Stimulated activated CD4-positive, alpha-beta T cell treated with anti-CD3 and anti-CD28 coated beads, Interleukin-4, amount 100 ng/mL, for 48 hours (primary cell): ENCODE results near the gene NIPAL4.
"Not testable (repeated sequence)": the region's sequence is repeated elsewhere in the genome, so short reads cannot be mapped to it uniquely, and the experiment has no call there.

Experiments
- DNase-seq, 2 donors: peaks; one replicate each; pipeline ENCODE4 v3.0.0-alpha.2; 2020; ENCODE audit warnings: low read depth in 2 of 2

The NIPAL4 gene

GRCh38 chr5:157463081-157463480 is 3.1 kb downstream of the NIPAL4 start:
- no peak for DNase-seq

- no peak for DNase-seq
These were observed 3.9 kb downstream of the NIPAL4 start for GRCh38 chr5:157463621-157464518.

- DNase-seq: peak; percentile 44 to 65
These were observed 4.6 kb downstream of the NIPAL4 start for GRCh38 chr5:157464519-157465171.

GRCh38 chr5:157468293-157468965 is 8.4 kb downstream of the NIPAL4 start:
- no peak for DNase-seq

- DNase-seq: no peak
These were observed 9.1 kb downstream of the NIPAL4 start for GRCh38 chr5:157469073-157469472.

GRCh38 chr5:157469687-157470086 is 9.7 kb downstream of the NIPAL4 start:
- no peak for DNase-seq

GRCh38 chr5:157470631-157471030 is 10.6 kb downstream of the NIPAL4 start:
- DNase-seq: no peak

GRCh38 chr5:157471709-157472108 is 11.7 kb downstream of the NIPAL4 start:
- DNase-seq: no peak

GRCh38 chr5:157473383-157474320 is 13.6 kb downstream of the NIPAL4 start:
- DNase-seq: no peak

- no peak for DNase-seq
These were observed 15.4 kb downstream of the NIPAL4 start for GRCh38 chr5:157475432-157475831.

GRCh38 chr5:157476702-157477408 is 16.8 kb downstream of the NIPAL4 start:
- DNase-seq: no peak

- no peak for DNase-seq
These were observed 17.9 kb downstream of the NIPAL4 start for GRCh38 chr5:157477814-157478494.

- DNase-seq: no peak
These were observed 18.7 kb downstream of the NIPAL4 start for GRCh38 chr5:157478726-157479125.

GRCh38 chr5:157479166-157479565 is 19.2 kb downstream of the NIPAL4 start:
- no peak for DNase-seq

- no peak for DNase-seq
These were observed 19.8 kb downstream of the NIPAL4 start for GRCh38 chr5:157479612-157480510.

GRCh38 chr5:157481265-157481664 is 21.3 kb downstream of the NIPAL4 start:
- no peak for DNase-seq

GRCh38 chr5:157481666-157482065 is 21.7 kb downstream of the NIPAL4 start:
- no peak for DNase-seq

GRCh38 chr5:157482702-157483101 is 22.7 kb downstream of the NIPAL4 start:
- not testable (repeated sequence) for DNase-seq

- no peak for DNase-seq
These were observed 24.8 kb downstream of the NIPAL4 start for GRCh38 chr5:157484768-157485167.
